ENCODE measurements around the gene VSTM1. TPM values are rescaled to one million over a fixed set of nuclear protein-coding genes. Genes with fewer than 3 reads are reported as not detected.

The VSTM1 gene
- total and polyA plus RNA-seq, 2 of the 8 experiments (the other 6 are each of a cell fraction or from before 2014, with no cell fraction given): 0.12 to 0.65 TPM

GRCh38 chr19:54062643-54063042 lies 1.1 kb downstream of the VSTM1 start:
- H3K79me1 ChIP-seq (ENCODE audit: low read depth, low read length): no peaks in the 10 kb centered on the region

More at GRCh38 chr19:54062643-54063042, 1.1 kb downstream of the VSTM1 start:
- Histone ChIP-seq H3K9me3 (ENCODE audit: insufficient read depth in 2 of 2, low read depth in 1 of 2, low read length in 1 of 2) (no peaks in the 10 kb centered on the region), H3K27me3 (replicated peaks in 1 of 4; ENCODE audit: control insufficient read depth in 3 of 4, extremely low read depth in 1 of 4, insufficient read depth in 3 of 4, low read length in 3 of 4) (no peaks in the 10 kb centered on the region), H3K79me2 (ENCODE audit: control insufficient read depth in 1 of 2, insufficient read depth in 2 of 2, low read length in 2 of 2) (no peaks in the 10 kb centered on the region), H3K23me2 (ENCODE audit: low read depth, low read length) (no peaks in the 10 kb centered on the region), H4K91ac (replicated peaks; ENCODE audit: insufficient read length, low read length) (no peak overlapping the region), H3K4me1 (replicated peaks in 1 of 4; ENCODE audit: control insufficient read depth in 3 of 4, insufficient read depth in 4 of 4, low read length in 3 of 4) (no peaks in the 10 kb centered on the region), H4K8ac (ENCODE audit: extremely low read depth, insufficient read depth, low read length) (no peak overlapping the region), H2BK15ac (ENCODE audit: low read length) (no peak overlapping the region), H3K36me3 (ENCODE audit: control insufficient read depth in 2 of 4, insufficient read depth in 4 of 4, low read length in 3 of 4) (no peaks in the 10 kb centered on the region), H2BK12ac (ENCODE audit: low read depth, low read length) (no peak overlapping the region), H2BK20ac (ENCODE audit: low read length) (no peak overlapping the region), H3K4ac (replicated peaks; ENCODE audit: insufficient read length, low read depth, low read length) (no peak overlapping the region), H3K27ac (ENCODE audit: low read depth, low read length) (no peak overlapping the region), H3K23ac (ENCODE audit: insufficient read length) (no peak overlapping the region), H2BK5ac (ENCODE audit: low read depth, low read length) (no peak overlapping the region), H3K56ac (replicated peaks; ENCODE audit: insufficient read length, low read depth, low read length) (no peak overlapping the region), H3K18ac (ENCODE audit: extremely low read depth, low read length) (no peak overlapping the region), H3K14ac (ENCODE audit: insufficient read length) (no peak overlapping the region), H4K20me1 (replicated peaks in 1 of 2; ENCODE audit: control insufficient read depth in 1 of 2, insufficient read depth in 2 of 2, low read length in 2 of 2) (no peaks in the 10 kb centered on the region), H3K9ac (replicated peaks in 1 of 4; ENCODE audit: extremely low read depth in 1 of 4, low read depth in 3 of 4, low read length in 3 of 4) (no peak overlapping the region), H3K4me2 (ENCODE audit: insufficient read depth in 1 of 2, low read depth in 2 of 2, low read length in 2 of 2) (no peak overlapping the region), H3K4me3 (ENCODE audit: extremely low read depth in 1 of 4, insufficient read depth in 2 of 4, low read depth in 3 of 4, low read length in 4 of 4) (no peak overlapping the region), H2BK120ac (replicated peaks; ENCODE audit: low read depth, low read length) (no peak overlapping the region), H2AK5ac (ENCODE audit: low read depth, low read length) (no peak overlapping the region), H2AFZ (ENCODE audit: low read length) (no peak overlapping the region), H4K5ac (ENCODE audit: insufficient read length, low read depth, low read length) (no peak overlapping the region)
- TF ChIP-seq RXRA (IDR thresholded peaks at IDR 0.05; ENCODE audit: insufficient read depth, low read depth, low read length) (no peak), SP2 (IDR thresholded peaks at IDR 0.05; ENCODE audit: low read length) (no peak), FOSL1 (IDR thresholded peaks at IDR 0.05; ENCODE audit: insufficient read depth, low read depth, low read length) (no peak), JUND (IDR thresholded peaks at IDR 0.05; ENCODE audit: low read length) (no peak), BRCA1 (IDR thresholded peaks at IDR 0.05; ENCODE audit: low read depth, low read length) (no peak), BCL11A (IDR thresholded peaks at IDR 0.05; ENCODE audit: low read depth in 2 of 2, low read length in 2 of 2) (no peak), SIRT6 (IDR thresholded peaks at IDR 0.05; ENCODE audit: low read length) (no peak), CREB1 (IDR thresholded peaks at IDR 0.05) (no peak), JUN (IDR thresholded peaks at IDR 0.05; ENCODE audit: low read depth, low read length) (no peak), TBP (IDR thresholded peaks at IDR 0.05; ENCODE audit: low read depth, low read length) (no peak), SIX5 (IDR thresholded peaks at IDR 0.05; ENCODE audit: low read depth, low read length) (no peak)
- TF ChIP-seq, protein P1, sequence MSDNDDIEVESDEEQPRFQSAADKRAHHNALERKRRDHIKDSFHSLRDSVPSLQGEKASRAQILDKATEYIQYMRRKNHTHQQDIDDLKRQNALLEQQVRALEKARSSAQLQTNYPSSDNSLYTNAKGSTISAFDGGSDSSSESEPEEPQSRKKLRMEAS (IDR thresholded peaks at IDR 0.05): no peak
- TF ChIP-seq, protein P2, sequence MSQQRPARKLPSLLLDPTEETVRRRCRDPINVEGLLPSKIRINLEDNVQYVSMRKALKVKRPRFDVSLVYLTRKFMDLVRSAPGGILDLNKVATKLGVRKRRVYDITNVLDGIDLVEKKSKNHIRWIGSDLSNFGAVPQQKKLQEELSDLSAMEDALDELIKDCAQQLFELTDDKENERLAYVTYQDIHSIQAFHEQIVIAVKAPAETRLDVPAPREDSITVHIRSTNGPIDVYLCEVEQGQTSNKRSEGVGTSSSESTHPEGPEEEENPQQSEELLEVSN (IDR thresholded peaks at IDR 0.05): no peak
- WGBS, 2 experiments (ENCODE audit: extremely low coverage in 1 of 2, insufficient coverage in 1 of 2, insufficient read length in 1 of 2, insufficient replicate concordance in 2 of 2, low coverage in 1 of 2, low lambda C conversion rate in 2 of 2, missing lambda C conversion rate in 1 of 2): 83% methylated on average over 5 of the region's 9 CpGs; no CpG with 5 or more reads in 1 of the 2 experiments
- CTCF ChIA-PET (ENCODE audit: partially characterized antibody): no interaction called here
- DNase-seq (ENCODE audit: low read depth in 1 of 2, low spot score in 2 of 2) (no peak), FAIRE-seq (no peak)
- POLR2A ChIA-PET (ENCODE audit: partially characterized antibody): interaction anchor here (0.6 to 1.2 kb wide), 4 partner anchors 9 to 81 kb away, joined by 3 to 5 read pairs (median 4); no protein-coding TSS in a partner anchor
